LNCaP clone FGC (cell line): Measurements from ENCODE around the gene GLIS2.
A peak's percentile ranks its signal among the peaks of the same experiment; 100 is the strongest.

Experiments used
- DNase-seq: peaks from one replicate; pipeline ENCODE4 v3.0.0-alpha.2; 2011; ENCODE audit warnings: low read depth
- H3K4me3 ChIP-seq: 2 replicates; pipeline ENCODE4 v1.5.1; 2011; ENCODE audit warnings: mild to moderate bottlenecking, low read depth, low read length, control low read depth
- CTCF ChIP-seq: IDR thresholded peaks from 2 replicates; pipeline ENCODE4 v1.5.1; 2012; ENCODE audit warnings: mild to moderate bottlenecking; ENCODE audit not compliant: control insufficient read depth, insufficient read depth; ENCODE audit errors: extremely low read depth

Gene GLIS2

GRCh38 chr16:4350787-4351659 lies 35.2 kb downstream of the GLIS2 start, which contains the start of gene PAM16:
TSS of gene PAM16 (minus strand) at chr16:4351321. CDS start at chr16:4351234, 87 bp downstream.
- peak within 1 kb of the TSS; percentile 82 for H3K4me3 ChIP-seq
- TF ChIP-seq CTCF: peak; percentile 10; the same call in 1 of the 2 replicates
- peak; percentile 72 for DNase-seq

- no peak for DNase-seq
- no peak overlapping the region for H3K4me3 ChIP-seq
- no peak for TF ChIP-seq CTCF
Observed at GRCh38 chr16:4351880-4352279, 36.0 kb downstream of the GLIS2 start.

- TF ChIP-seq CTCF: no peak
- no peak for DNase-seq
- H3K4me3 ChIP-seq: no peak overlapping the region
Observed at GRCh38 chr16:4352843-4353242, 37.0 kb downstream of the GLIS2 start.

DNA sequence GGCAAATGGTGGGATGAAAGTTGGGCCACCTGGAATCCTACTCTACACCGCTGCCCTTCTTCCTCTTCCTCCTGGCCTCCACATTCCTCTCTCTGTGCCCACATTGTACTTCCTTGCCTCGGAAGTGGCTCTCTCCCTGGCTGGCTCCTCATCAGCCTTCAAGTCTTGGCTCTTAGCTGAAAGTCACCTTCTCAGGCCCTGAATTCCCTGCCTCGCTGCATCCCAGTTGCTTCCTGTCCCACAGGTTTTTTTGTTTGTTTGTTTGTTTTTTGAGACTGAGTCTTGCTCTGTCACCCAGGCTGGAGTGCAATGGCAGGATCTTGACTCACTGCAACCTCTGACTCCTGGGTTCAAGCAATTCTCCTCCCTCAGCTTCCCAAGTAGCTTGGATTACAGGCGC lies 37.8 kb downstream of the GLIS2 start:
- DNase-seq: no peak
- TF ChIP-seq CTCF: no peak
- no peak overlapping the region for H3K4me3 ChIP-seq

DNA sequence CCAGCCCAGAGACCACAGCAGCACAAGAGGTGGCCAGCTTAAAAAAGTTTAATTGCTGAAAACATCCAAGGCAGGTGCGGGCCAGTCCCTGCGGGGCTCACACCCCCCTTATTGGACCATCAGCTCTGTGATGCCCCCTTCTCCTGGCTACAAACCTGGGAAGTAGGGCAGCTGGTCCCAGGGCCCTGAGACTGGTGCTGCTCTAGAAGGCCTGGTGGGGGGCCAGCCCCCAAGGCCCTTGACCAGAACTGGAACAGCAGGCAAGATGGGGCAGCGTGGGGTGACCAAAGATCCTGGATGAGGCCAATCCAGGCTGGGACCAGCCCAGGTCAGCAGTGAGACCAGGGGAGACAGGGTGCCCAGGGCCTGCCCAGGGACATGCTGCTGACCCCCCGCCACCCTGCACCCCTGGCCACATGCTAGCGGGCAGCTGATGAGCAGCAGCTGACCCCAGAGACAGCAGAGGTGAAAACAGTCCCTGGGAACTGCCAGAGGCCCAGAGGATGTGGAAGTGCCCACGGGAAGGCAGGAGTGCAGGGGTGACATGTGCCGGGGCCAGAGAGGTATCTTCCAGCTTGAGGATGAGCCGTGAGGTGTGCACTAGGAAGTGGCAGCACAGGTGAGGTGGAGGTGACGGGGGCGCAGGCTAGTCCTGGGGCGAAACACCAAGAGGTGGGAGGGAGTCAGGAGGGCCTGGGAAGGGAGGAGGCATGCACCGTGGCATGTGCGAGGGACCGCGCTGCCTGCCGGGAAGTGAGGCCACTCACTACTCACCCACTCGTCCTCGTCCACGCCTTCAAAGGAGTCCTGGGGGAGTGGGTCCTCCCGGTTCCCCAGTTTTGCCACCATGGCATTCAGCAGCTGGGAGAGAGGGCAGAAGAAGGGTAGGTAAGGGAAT lies 38.9 kb downstream of the GLIS2 start:
- H3K4me3 ChIP-seq: no peak overlapping the region
- no peak for TF ChIP-seq CTCF
- no peak for DNase-seq

DNA sequence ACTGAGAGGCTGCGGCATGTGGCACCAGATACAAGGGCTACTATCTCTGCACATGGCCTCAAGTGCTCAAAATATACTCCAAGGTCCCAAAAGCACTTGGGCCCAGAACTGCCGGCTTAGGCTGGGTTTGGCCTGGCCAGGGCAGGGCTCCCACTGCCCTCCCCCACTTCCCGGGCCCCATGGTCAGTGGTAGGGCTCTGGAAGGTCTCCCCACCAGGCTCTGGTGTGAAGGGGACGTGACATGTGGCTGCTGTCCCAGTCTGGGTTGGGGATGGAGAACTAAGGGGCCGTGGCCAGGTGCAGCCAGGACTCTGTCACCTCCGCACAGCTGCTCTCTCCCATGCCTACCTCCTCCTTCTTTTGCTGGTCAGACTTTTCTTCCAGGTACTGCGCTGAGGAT lies 41.0 kb downstream of the GLIS2 start:
- no peak for TF ChIP-seq CTCF
- DNase-seq: no peak
- no peak overlapping the region for H3K4me3 ChIP-seq
